Stimulated activated CD4-positive, alpha-beta T cell treated with anti-CD3 and anti-CD28 coated beads, Interleukin-1b, Interleukin-23, amount 100 ng/mL, for 4 hours (primary cell): ENCODE data around the gene SLC39A5.
"Not testable (repeated sequence)": the region's sequence is repeated elsewhere in the genome, so short reads cannot be mapped to it uniquely, and the experiment has no call there.

ENCODE experiments used
- DNase-seq, 2 donors: peaks; one replicate each; pipeline ENCODE4 v3.0.0-alpha.2; 2020; ENCODE audit warnings: low read depth in 2 of 2

SLC39A5 gene

GRCh38 chr12:56247923-56248322 is 18.1 kb downstream of the SLC39A5 start:
- DNase-seq, result no peak

DNA sequence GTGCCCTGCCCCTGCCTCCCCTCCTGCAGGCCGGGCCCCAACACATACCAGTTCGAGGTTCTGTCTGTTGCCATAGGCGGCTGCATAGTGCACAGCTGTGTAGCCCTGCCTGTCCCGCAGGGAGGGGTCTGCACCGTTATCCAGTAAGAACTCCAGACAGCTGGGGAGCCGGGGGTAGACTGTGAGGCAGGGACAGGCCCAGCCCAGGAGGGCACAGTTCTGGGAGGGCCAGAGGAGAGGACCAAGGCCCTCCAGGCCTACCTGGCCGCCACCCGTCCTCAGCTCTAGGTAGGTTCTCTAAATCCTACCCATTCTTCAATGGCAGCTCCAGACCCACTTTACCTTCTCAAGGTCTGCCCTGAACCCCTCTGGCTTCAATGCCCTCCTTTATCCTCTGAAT is 18.9 kb downstream of the SLC39A5 start:
- DNase-seq, result no peak

DNA sequence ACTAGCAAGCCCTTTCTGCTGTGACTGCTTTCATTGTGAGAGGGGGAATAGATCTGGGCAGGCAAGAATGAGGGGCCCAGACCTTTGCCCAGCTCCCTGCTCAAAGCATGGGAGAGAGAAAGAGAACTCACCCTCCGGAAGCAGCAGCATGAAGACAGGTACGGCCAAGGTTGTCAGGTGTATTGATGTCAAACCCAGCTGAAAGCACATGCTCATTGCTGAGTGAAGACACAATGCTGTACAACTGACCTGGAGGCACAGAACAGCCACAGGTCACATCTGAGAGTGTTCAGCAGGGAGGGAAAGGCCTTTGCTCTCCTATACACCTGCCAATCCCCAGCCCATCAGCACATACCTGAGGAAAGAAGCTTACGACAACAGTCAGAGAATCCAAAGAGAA is 22.8 kb downstream of the SLC39A5 start:
- no peak for DNase-seq

DNA sequence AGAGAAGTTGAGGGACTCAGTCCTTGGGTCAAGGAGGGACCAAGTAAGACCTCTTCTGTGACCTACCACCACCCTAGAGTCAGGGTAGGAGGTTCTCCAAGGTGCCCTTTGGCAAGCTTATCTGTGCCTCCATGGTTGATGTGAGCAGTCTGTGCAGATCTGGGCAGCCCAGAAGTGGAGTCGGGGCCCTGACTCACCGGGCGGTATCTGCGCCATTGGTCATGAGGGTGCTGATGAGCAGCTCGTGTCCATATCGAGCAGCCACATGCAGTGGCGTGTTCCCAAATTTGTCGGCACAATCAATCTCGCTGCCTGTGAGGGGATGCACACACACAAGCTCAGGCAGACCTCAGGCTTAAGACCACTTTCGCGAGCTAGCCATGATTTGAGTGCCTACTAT is 23.2 kb downstream of the SLC39A5 start:
- DNase-seq, result no peak

DNA sequence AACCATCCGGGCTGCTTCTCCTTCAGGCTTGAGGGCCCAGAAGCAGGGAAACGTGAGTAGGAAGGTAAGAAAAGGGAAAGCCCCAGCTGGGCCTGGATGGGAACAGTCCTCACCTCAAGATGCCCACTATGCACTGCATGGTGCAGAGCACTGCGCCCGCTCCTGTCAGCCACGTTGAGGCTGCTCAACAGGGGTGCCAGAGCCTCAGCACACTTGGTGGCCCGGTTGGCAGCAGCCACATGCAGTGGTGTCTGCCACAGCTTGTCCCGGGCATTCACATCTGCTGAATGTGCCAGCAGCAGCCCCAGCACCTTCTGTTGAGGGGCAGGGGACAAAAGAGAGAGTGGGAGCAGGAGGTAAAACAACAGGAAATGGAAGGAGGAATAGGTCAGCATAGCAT is 25.8 kb downstream of the SLC39A5 start:
- DNase-seq, result no peak

- no peak for DNase-seq
These were observed 26.6 kb downstream of the SLC39A5 start for GRCh38 chr12:56256326-56256960.

- no peak for DNase-seq
These were observed 27.2 kb downstream of the SLC39A5 start for GRCh38 chr12:56257071-56257470.

DNA sequence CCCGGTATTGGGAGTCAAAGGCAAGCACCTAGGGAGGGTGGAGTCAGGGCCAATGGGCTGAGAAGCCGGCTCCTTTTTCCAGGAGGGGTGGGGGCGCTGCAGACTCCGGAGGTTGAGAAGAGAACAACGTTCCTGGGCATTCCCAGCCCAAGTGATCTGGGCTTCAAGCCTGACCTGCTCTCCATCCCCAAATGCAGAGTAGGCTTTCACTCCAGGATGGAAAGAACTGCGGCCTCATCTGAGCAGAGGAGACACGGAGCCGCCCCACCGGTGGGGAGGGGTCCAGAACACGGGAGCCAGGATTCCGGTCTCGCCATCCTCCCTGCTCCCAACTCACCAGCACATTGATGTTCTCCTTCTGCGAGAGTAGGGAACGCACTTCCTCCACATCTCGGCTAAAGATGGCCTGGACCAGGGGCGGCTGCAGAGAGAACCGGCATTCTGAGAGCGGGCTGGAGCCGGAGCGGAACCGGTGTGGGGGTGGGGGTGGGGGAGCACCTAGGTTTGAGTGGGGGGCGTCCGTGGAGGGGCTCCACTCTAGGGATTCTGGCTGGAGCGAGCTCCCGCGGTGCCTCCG is 27.7 kb downstream of the SLC39A5 start:
- DNase-seq, result no peak

DNA sequence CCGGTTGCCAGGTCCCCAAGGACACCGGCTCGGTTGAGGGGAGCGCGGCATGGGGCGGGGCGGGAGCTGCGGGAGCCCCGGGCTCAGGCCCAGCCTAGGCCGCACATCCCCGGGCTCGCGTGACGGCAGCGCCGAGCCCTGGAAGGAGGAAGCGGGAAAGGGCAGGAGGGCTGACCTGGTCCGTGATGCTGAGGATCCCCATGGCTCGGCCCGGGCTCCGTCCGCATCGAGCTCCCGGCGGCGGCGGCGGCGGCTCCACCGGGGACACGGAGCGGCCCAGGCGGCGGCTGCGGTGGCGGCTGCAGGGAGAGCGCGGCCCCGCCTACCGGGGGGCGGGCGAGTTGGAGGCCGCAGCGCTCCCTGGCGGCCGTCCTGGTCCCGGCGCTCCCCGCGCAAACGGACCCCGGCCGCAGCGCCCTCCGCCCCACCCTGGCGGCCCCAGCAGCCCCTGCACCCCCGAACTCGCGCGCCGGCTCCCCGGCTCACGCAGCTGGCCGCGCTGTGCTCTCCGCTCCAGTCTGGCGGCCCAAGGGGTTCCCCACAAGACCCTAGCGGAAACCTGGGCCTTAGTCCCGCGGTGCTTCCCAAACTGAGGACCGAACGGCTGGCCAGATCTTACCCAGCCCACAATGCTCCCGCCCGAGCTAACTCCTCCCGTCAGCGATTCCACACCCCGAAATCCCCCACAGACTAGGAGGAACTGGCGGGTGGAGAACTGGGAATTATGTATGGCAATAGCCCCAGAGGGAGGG is 28.4 kb downstream of the SLC39A5 start, which contains the start of gene ANKRD52:
Gene ANKRD52 (minus strand): TSS at position 317 of the 752 bp plus-strand sequence. CDS start 115 bp downstream, at position 202.
- DNase-seq, result peak; percentile 74 to 82

GRCh38 chr12:56258820-56259183 is 29.0 kb downstream of the SLC39A5 start:
- DNase-seq, result no peak

DNA sequence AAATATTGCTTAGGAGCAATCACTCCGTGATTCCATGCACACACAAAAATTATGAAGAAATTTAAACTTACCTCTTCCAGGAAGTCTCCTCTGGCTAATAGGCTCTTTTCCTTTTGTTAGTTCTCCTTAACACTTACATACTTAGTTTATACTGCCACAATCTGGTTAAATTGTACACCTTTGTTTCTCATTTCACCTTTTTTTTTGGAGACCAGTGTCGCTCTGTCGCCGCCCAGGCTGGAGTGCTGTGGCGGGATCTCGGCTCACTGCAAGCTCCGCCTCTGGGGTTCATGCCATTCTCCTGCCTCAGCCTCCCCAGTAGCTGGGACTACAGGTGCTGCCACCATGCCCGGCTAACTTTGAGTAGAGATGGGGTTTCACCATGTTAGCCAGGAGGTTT is 30.5 kb downstream of the SLC39A5 start:
- DNase-seq, result no peak

GRCh38 chr12:56260921-56261320 is 31.1 kb downstream of the SLC39A5 start:
- DNase-seq, result no peak

DNA sequence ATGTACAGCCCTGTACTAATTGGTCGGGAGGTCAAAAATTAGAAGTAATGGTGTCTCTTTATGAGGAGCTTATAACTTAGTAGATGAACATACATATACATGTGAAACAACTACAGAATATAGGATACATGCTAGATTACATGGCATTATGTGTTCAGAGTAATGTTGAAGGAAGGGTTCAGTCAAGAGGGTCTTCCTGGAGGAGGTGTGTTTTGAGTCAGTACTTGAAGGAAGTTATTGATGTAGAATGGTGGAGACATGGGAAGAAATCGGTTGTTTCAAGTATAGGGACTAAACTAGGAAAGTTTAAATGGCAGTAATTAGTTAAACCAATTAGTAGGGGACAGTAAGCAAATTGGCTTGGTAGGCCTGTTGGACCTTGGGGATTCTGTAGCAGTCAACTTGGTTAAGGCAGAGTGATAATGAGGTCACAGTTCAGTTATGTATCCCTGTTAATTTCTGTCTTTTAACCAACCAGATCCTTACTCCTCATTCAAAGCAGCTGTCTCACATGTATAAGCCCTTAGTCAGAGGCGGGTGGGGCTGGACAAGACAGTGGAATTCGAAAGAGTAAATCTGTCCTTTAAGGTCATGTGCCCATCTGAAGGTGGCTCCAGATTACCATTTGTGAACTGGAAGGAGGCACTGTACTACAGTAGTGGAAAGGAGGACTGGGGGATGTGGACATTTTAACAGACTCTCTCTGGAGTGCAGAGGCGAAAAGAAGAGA is 31.8 kb downstream of the SLC39A5 start:
- no peak for DNase-seq

DNA sequence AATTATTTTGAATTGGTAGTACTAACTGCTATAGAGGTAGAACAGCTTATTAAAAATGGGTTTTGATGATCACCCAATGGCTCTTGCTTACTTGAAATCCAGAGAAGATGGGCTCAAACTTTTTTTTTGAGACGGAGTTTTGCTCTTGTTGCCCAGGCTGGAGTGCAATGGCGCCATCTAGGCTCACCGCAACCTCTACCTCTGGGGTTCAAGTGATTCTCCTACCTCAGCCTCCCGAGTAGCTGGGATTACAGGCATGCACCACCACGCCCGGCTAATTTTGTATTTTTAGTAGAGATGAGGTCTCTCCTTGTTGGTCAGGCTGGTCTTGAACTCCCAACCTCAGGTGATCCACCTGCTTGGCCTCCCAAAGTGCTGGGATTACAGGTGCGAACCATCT is 33.1 kb downstream of the SLC39A5 start:
- not testable (repeated sequence) for DNase-seq

DNA sequence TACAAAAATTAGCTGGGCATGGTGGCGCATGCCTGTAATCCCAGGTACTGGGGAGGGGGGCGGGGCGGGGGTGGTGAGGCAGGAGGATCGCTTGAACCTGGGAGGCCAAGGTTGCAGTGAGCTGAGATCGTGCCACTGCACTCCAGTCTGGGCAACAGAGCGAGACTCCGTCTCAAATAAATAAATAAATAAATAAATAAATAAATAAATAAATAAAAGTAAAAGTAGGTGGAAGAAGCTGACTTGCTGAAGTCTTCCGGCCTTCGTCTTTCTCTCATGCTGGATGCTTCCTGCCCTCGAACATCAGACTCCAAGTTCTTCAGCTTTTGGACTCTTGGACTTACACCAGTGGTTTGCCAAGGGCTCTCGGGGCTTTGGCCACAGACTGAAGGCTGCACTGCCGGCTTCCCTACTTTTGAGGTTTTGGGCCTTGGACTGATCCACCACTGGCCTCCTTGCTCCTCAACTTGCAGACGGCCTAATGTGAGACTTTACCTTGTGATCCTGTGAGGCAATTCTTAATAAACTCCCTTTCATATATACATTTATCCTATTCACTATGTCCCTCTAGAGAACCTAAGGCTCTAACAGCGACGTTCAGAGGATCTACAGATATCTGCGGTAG is 36.3 kb downstream of the SLC39A5 start:
- DNase-seq, result not testable (repeated sequence)

GRCh38 chr12:56266693-56267442 is 37.0 kb downstream of the SLC39A5 start, which contains the start of gene COQ10A:
TSS of gene COQ10A (plus strand) at chr12:56266942. CDS start at chr12:56267119, 177 bp downstream.
- DNase-seq, result peak; percentile 71 to 77

DNA sequence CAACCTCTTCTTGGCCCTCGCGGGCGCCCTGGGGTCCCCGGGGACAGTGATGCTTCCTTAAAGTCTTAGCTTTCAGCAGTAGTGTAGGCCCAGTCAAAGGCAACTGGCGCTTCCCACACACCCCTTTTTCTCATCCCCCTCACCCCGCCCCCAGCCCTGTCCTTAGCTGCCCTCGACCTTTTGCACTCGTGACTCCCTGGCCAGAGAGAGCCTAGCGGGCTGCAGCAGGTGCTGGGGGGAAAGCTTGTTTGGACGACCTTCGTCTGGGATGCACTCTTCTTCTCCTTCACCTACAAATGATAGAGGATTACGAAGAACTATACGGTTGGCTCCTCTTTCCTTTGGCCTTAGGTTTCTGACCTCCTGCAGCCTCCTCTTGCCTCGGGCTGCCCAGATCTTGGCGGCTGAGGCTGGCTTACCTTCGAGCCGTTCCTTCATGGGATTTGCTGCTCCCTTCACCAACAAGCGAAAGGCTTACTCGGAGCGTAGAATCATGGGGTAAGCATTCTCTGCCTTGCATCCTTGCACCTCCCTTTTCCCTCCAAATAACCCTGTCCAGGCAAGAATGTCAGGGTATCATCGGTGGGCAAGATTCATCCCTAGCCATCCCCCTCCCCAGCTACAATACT is 37.7 kb downstream of the SLC39A5 start:
- DNase-seq, result no peak

DNA sequence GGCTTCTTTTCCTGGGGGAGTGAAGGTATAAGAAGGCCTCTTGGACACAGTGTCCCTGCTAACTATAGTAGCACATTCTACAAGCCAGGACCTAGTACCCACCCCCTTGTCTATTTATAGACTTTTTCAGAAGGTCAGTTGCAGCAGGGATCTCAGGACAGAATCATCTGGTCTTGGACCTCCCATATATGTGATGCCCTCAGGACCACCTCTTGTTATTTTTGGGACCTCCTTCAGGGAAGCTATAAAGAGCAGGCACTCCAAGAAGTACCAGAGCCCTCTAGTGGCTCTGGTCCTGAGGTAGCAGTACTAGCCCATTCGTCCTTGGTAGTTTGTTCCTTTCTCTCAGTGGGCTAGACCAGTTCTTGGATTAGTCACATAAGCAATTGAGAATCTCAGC is 41.2 kb downstream of the SLC39A5 start:
- no peak for DNase-seq

GRCh38 chr12:56272468-56272867 is 42.6 kb downstream of the SLC39A5 start:
- DNase-seq, result not testable (repeated sequence)

GRCh38 chr12:56274299-56274698 is 44.4 kb downstream of the SLC39A5 start:
- DNase-seq, result no peak

DNA sequence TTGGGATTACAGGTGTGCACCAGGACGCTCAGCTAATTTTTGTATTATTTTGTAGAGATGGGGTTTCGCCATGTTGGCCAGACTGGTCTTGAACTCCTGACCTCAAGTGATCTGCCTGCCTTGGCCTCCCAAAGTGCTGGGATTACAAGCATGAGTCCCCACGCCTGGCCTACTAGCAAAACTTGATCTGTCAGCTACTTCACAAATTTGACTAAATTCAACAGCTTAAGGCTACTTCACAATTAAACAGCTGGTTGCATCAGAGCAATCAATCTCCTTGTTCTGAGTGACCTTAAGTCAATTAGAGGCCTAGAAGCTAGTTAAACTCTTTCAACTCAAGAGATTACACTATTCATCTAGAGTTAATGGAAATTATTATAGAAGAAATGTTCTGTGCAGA is 49.1 kb downstream of the SLC39A5 start:
- no peak for DNase-seq
